Fibroblast of lung (primary cell): ENCODE data around the gene HAND2.

Source experiments
- EZH2 ChIP-seq: IDR thresholded peaks from 2 replicates; pipeline ENCODE4 v1.5.1; 2012; ENCODE audit warnings: low read length, control low read depth, mild to moderate bottlenecking; ENCODE audit errors: missing control alignments
- TF ChIP-seq, protein P1 (sequence below), 2 donors: IDR thresholded peaks in 1 of 2; conservative IDR thresholded peaks in 1 of 2; 1 replicate in 1 of 2; 2 replicates in 1 of 2; pipeline ENCODE4 v1.5.1; 2011 to 2012; ENCODE audit warnings: low read length in 2 of 2, control low read depth in 1 of 2, inconsistent platforms in 1 of 2, low read depth in 1 of 2, mild to moderate bottlenecking in 1 of 2

DNA sequence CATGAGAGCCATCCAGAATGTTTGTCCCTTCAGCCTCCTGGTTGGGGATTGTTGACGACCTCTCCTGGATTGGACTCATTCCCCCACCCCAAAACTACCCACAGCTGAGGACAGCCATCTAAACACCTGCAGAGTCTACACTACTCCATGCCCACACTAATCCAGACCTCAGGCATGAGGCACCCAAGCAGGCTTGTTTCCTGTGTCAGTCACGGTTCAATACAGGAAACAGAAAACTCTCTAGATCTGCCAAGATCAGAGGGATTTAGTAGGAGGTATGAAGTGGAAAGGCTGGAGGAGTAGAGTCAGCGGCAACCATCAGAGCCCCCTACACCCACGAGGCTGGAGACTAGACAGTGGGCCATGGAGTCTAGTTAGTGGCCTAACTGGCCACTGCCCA, 37.7 kb downstream of the HAND2 start:
- no peak for TF ChIP-seq EZH2
- TF ChIP-seq, protein P1, sequence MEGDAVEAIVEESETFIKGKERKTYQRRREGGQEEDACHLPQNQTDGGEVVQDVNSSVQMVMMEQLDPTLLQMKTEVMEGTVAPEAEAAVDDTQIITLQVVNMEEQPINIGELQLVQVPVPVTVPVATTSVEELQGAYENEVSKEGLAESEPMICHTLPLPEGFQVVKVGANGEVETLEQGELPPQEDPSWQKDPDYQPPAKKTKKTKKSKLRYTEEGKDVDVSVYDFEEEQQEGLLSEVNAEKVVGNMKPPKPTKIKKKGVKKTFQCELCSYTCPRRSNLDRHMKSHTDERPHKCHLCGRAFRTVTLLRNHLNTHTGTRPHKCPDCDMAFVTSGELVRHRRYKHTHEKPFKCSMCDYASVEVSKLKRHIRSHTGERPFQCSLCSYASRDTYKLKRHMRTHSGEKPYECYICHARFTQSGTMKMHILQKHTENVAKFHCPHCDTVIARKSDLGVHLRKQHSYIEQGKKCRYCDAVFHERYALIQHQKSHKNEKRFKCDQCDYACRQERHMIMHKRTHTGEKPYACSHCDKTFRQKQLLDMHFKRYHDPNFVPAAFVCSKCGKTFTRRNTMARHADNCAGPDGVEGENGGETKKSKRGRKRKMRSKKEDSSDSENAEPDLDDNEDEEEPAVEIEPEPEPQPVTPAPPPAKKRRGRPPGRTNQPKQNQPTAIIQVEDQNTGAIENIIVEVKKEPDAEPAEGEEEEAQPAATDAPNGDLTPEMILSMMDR (conservative IDR thresholded peaks at IDR 0.05 in 1 of 2, IDR thresholded peaks at IDR 0.05 in 1 of 2; ENCODE audit: low read depth in 1 of 2, low read length in 2 of 2) = no peak
